Effector CD8-positive, alpha-beta T cell (primary cell): ENCODE data around the gene LGALS9C.
"Not testable (repeated sequence)": the region's sequence is repeated elsewhere in the genome, so short reads cannot be mapped to it uniquely, and the experiment has no call there.

ENCODE experiments used
- DNase-seq: peaks from one replicate; lab custom pipeline; 2025; lab: John Stamatoyannopoulos, UW

Gene LGALS9C

GRCh38 chr17:18478362-18478761 lies 1.8 kb downstream of the LGALS9C start:
- DNase-seq: not testable (repeated sequence)

GRCh38 chr17:18478977-18479595 lies 2.5 kb downstream of the LGALS9C start:
- DNase-seq: not testable (repeated sequence)

- DNase-seq: not testable (repeated sequence)
Observed at GRCh38 chr17:18481775-18482174, 5.2 kb downstream of the LGALS9C start.

GRCh38 chr17:18485936-18486464 lies 9.4 kb downstream of the LGALS9C start:
- not testable (repeated sequence) for DNase-seq

- DNase-seq: not testable (repeated sequence)
Observed at GRCh38 chr17:18487633-18488032, 11.0 kb downstream of the LGALS9C start.

- not testable (repeated sequence) for DNase-seq
Observed at GRCh38 chr17:18488622-18489021, 12.0 kb downstream of the LGALS9C start.

- not testable (repeated sequence) for DNase-seq
Observed at GRCh38 chr17:18490016-18490415, 13.4 kb downstream of the LGALS9C start.

- not testable (repeated sequence) for DNase-seq
Observed at GRCh38 chr17:18492712-18493480, 16.3 kb downstream of the LGALS9C start.

- DNase-seq: not testable (repeated sequence)
Observed at GRCh38 chr17:18494250-18494768, 17.7 kb downstream of the LGALS9C start.

- not testable (repeated sequence) for DNase-seq
Observed at GRCh38 chr17:18497044-18497443, 20.5 kb downstream of the LGALS9C start.

- not testable (repeated sequence) for DNase-seq
Observed at GRCh38 chr17:18499100-18499499, 22.5 kb downstream of the LGALS9C start.

GRCh38 chr17:18499756-18500155 lies 23.2 kb downstream of the LGALS9C start:
- DNase-seq: not testable (repeated sequence)

- DNase-seq: not testable (repeated sequence)
Observed at GRCh38 chr17:18500281-18500680, 23.7 kb downstream of the LGALS9C start.

GRCh38 chr17:18500816-18501215 lies 24.2 kb downstream of the LGALS9C start:
- DNase-seq: not testable (repeated sequence)

GRCh38 chr17:18503221-18503620 lies 26.6 kb downstream of the LGALS9C start:
- not testable (repeated sequence) for DNase-seq

- DNase-seq: not testable (repeated sequence)
Observed at GRCh38 chr17:18507729-18508128, 31.1 kb downstream of the LGALS9C start.

- not testable (repeated sequence) for DNase-seq
Observed at GRCh38 chr17:18508667-18509066, 32.1 kb downstream of the LGALS9C start.

- DNase-seq: not testable (repeated sequence)
Observed at GRCh38 chr17:18521100-18521499, 44.5 kb downstream of the LGALS9C start.

GRCh38 chr17:18525015-18525414 lies 48.4 kb downstream of the LGALS9C start:
- not testable (repeated sequence) for DNase-seq

- DNase-seq: not testable (repeated sequence)
Observed at GRCh38 chr17:18526168-18526800, 49.7 kb downstream of the LGALS9C start.

- not testable (repeated sequence) for DNase-seq
Observed at GRCh38 chr17:18527354-18527753, 50.8 kb downstream of the LGALS9C start.

- not testable (repeated sequence) for DNase-seq
Observed at GRCh38 chr17:18528435-18528834, 51.8 kb downstream of the LGALS9C start.
